CD4-positive, alpha-beta T cell (primary cell): ENCODE data around the gene SDF4. TPM values are rescaled to one million over a fixed set of nuclear protein-coding genes. Genes with fewer than 3 reads are reported as not detected.
A peak's percentile ranks its signal among the peaks of the same experiment; 100 is the strongest.

ENCODE experiments used
- ATAC-seq: fragments of 200-7000 bp; cut with Tn5 transposase; one replicate; pipeline ENCODE4 v1.10.0; 2022; ENCODE audit warnings: mild to moderate bottlenecking; ENCODE audit not compliant: poor library complexity
- CTCF ChIA-PET: fragments of 350-600 bp; sonication (Branson Sonifier 250); formaldehyde crosslinking; loops from one replicate; lab custom pipeline; 2021; ENCODE audit warnings: antibody characterized with exemption, inconsistent platforms; lab: Charles Lee
- POLR2A ChIA-PET: fragments of 350-600 bp; sonication (Branson Sonifier 250); formaldehyde crosslinking; loops from one replicate; lab custom pipeline; 2021; ENCODE audit warnings: antibody characterized with exemption, inconsistent platforms; lab: Charles Lee
- DNase-seq, 14 experiments: peaks; one replicate each; pipeline ENCODE4 v3.0.0-alpha.2; 2013 to 2020; ENCODE audit warnings: mixed read lengths in 2 of 14
- H3K27ac ChIP-seq, 2 donors: one replicate each; pipeline versions ENCODE4 v1.5.1 to v1.7.0; 2013; ENCODE audit warnings: low read length in 2 of 2, low read depth in 1 of 2, mild to moderate bottlenecking in 1 of 2
- H3K27me3 ChIP-seq, 2 experiments: 1 replicate in 1 of 2; 2 replicates in 1 of 2; pipeline versions ENCODE4 v1.6.1 to v1.7.0; 2013; ENCODE audit warnings: low read length in 2 of 2, control low read depth in 1 of 2, mild to moderate bottlenecking in 1 of 2, moderate library complexity in 1 of 2; ENCODE audit not compliant: insufficient read depth in 2 of 2, control insufficient read depth in 1 of 2
- H3K36me3 ChIP-seq: one replicate; pipeline ENCODE4 v1.6.1; 2013; ENCODE audit warnings: low read length, control low read depth; ENCODE audit not compliant: insufficient read depth
- H3K4me1 ChIP-seq: one replicate; pipeline ENCODE4 v1.6.1; 2013; ENCODE audit warnings: low read length, control low read depth; ENCODE audit not compliant: insufficient read depth
- H3K4me3 ChIP-seq: one replicate; pipeline ENCODE4 v1.5.1; 2013; ENCODE audit warnings: mild to moderate bottlenecking, low read length, moderate library complexity
- H3K9me3 ChIP-seq, 2 experiments: 1 replicate in 1 of 2; 2 replicates in 1 of 2; pipeline versions ENCODE4 v1.6.1 to v1.7.0; 2013; ENCODE audit warnings: low read length in 2 of 2, mild to moderate bottlenecking in 2 of 2, control low read depth in 1 of 2, moderate library complexity in 1 of 2; ENCODE audit not compliant: control insufficient read depth in 1 of 2, insufficient read depth in 1 of 2
- H3K27ac Mint-ChIP-seq: one replicate; pipeline ENCODE4 v1.8.0; 2020; ENCODE audit warnings: mixed read lengths
- H3K27me3 Mint-ChIP-seq: one replicate; pipeline ENCODE4 v1.8.0; 2021; ENCODE audit warnings: mixed read lengths
- H3K36me3 Mint-ChIP-seq: one replicate; pipeline ENCODE4 v1.8.0; 2021; ENCODE audit warnings: low read depth, mixed read lengths
- H3K4me1 Mint-ChIP-seq: one replicate; pipeline ENCODE4 v1.8.0; 2021; ENCODE audit warnings: low read depth, mixed read lengths
- H3K4me3 Mint-ChIP-seq: one replicate; pipeline ENCODE4 v1.8.0; 2020; ENCODE audit warnings: mild to moderate bottlenecking, mixed read lengths
- H3K9me3 Mint-ChIP-seq: one replicate; pipeline ENCODE4 v1.8.0; 2020; ENCODE audit warnings: mixed read lengths
- intact Hi-C, 2 experiments: fragments of 100-400 bp; cut with DNase I in 1 of 2; cut with micrococcal nuclease in 1 of 2; formaldehyde crosslinking; loops; one replicate each; pipeline versions ENCODE4 v1.15.1 to v1.9.0; 2023 to 2025; cut with DNase I, micrococcal nuclease
- total RNA-seq, 174 experiments: library from RNA in 2 of 174; stranded (reverse) in 2 of 174; gene quantifications; one replicate each; pipeline ENCODE4 v1.2.3 and lab custom pipeline; 2021 to 2026
- TF ChIP-seq, protein P1 (sequence below): fragments of 200-600 bp; IDR thresholded peaks from one replicate; pipeline ENCODE4 v1.8.0; 2022; ENCODE audit warnings: antibody characterized with exemption, mild to moderate bottlenecking

Gene SDF4
- total RNA-seq, 2 experiments from 2014 or later: 66.3 to 71.0 TPM

DNA sequence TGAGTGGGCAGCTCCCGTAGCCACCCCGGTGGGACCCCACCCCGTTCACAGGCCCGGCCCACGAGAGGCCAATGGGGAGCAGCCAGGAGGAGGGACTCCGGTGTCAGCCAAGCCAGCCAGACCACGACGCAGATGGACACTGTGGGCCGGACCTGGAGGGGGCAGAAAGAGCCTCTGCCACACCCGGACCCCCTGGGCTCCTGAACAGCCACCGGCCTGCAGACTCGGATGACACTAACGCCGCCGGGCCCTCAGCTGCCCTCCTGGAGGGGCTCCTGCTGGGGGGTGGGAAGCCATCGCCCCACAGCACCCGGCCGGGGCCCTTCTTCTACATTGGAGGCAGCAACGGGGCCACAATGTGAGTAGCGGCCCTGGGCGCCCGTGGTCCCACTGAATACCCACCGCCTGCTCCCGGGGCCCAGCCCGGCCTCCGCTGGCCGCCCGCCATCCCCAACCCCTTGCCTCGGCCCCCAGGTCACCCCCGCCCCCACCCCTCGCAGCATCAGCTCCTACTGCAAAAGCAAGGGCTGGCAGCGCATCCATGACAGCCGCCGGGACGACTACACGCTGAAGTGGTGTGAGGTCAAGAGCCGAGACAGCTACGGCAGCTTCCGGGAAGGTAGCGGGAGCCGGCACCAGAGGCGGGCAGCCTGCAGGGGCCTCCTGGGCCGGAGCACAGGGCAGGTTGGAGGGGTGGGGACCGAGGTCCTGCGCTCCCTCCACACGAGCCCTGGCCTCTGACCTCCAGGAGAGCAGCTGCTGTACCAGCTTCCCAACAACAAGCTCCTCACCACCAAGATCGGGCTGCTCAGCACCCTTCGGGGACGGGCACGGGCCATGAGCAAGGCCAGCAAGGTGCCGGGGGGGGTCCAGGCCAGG, 51.6 kb downstream of the SDF4 start:
- CTCF ChIA-PET: no interaction called here
- DNase-seq: peak in 1 of 14 experiments; percentile 3
- H3K27me3 ChIP-seq: peaks cover 0 to 4% of the 10 kb centered on the region in 2 experiments

DNA sequence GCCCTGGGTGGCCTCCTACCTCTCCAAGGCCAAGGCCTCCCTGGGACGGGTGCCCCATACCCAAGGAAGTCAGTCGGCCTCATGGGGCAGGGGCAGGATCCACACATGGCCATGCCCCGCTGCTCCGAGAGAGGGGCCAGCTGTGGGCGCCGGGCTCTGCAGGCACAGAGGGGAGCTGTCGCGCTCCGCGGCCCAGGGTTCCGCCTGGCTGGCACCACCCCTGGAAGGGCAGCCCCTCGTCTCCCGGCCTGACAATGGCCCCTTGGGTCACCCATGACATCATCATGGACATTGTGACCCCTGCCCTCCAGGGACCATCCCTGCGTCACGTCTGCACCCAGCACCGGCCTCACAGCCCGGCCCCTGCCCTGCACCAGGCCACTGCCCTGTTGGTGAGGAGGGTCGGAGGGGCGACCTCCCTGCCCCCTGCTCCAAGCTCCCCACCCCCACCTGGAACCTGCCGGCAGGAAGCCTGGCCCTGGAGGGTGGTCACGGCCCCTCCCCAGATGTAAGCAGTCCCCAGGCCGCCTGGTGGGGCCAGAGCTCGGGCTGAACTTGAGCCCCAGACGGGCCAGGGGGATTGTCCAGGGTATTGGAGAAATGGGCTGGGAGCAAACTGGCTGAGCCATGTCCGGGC, 52.3 kb downstream of the SDF4 start:
- Mint-ChIP-seq H3K27ac (no peak overlapping the region), H3K36me3 (no peaks in the 10 kb centered on the region), H3K9me3 (no peaks in the 10 kb centered on the region), H3K27me3 (peaks cover 10% of the 10 kb centered on the region), H3K4me1 (peaks cover 4% of the 10 kb centered on the region), H3K4me3 (no peak overlapping the region)
- Histone ChIP-seq H3K4me3 (no peak overlapping the region), H3K27ac (no peak overlapping the region), H3K9me3 (peaks cover 0 to 10% of the 10 kb centered on the region in 2 experiments), H3K36me3 (no peaks in the 10 kb centered on the region), H3K27me3 (peaks cover 0 to 4% of the 10 kb centered on the region in 2 experiments), H3K4me1 (peaks cover 24% of the 10 kb centered on the region)
- ChIA-PET POLR2A (no interaction called here), CTCF (no interaction called here)
- TF ChIP-seq, protein P1, sequence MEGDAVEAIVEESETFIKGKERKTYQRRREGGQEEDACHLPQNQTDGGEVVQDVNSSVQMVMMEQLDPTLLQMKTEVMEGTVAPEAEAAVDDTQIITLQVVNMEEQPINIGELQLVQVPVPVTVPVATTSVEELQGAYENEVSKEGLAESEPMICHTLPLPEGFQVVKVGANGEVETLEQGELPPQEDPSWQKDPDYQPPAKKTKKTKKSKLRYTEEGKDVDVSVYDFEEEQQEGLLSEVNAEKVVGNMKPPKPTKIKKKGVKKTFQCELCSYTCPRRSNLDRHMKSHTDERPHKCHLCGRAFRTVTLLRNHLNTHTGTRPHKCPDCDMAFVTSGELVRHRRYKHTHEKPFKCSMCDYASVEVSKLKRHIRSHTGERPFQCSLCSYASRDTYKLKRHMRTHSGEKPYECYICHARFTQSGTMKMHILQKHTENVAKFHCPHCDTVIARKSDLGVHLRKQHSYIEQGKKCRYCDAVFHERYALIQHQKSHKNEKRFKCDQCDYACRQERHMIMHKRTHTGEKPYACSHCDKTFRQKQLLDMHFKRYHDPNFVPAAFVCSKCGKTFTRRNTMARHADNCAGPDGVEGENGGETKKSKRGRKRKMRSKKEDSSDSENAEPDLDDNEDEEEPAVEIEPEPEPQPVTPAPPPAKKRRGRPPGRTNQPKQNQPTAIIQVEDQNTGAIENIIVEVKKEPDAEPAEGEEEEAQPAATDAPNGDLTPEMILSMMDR: no peak
- ATAC-seq (no peak), DNase-seq (no peak)
- intact Hi-C loops: no loop called here

More for the DNA sequence above, 51.6 kb downstream of the SDF4 start:
- no peak for ATAC-seq
- peaks cover 18% of the 10 kb centered on the region for H3K4me1 ChIP-seq
- Mint-ChIP-seq H3K27ac (no peak overlapping the region), H3K27me3 (peaks cover 10% of the 10 kb centered on the region), H3K36me3 (no peaks in the 10 kb centered on the region), H3K4me1 (peaks cover 4% of the 10 kb centered on the region), H3K4me3 (no peak overlapping the region), H3K9me3 (no peaks in the 10 kb centered on the region)
- TF ChIP-seq, protein P1: no peak
- peaks cover 0 to 9% of the 10 kb centered on the region in 2 experiments for H3K9me3 ChIP-seq
- no peak overlapping the region for H3K4me3 ChIP-seq
- no peaks in the 10 kb centered on the region for H3K36me3 ChIP-seq
- POLR2A ChIA-PET: no interaction called here
- no peak overlapping the region for H3K27ac ChIP-seq
- intact Hi-C loops: no loop called here

DNA sequence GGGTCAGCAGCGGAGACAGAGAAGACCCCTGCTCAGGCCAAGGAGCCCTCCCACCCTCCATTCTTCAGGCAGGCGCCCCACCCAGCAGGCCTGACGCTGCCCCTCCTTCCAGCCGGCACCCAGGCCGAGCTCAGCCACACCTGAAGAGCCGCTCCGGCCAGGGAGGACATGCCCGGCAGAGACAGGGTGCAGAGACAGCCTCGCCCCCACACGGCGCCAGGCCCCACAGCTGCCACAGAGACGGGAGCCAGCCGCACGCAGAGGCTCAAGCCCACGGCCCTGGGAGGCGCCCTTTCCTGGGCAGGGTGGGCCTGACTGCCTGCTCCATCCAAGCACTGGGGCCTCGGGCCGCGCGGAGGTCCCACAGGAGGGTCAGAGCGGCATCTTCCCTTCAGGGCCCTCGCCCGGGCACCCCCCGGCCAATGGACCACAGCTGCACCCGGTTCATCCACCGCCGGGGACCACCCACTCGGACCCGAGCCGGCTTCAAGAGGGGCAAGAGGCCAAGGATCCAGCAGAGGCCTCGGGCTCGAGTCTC, 52.9 kb downstream of the SDF4 start:
- intact Hi-C loops: no loop called here
- no peak overlapping the region for H3K27ac ChIP-seq

More for the DNA sequence above, 52.9 kb downstream of the SDF4 start:
- H3K4me3 Mint-ChIP-seq: no peak overlapping the region
- ChIA-PET CTCF (no interaction called here), POLR2A (interaction anchor here (0.8 kb wide), 1 partner anchor 105 kb away, joined by 3 read pairs; no protein-coding TSS in a partner anchor)
- no peak overlapping the region for H3K4me3 ChIP-seq
- TF ChIP-seq, protein P1: no peak
- no peak for ATAC-seq
- H3K9me3 ChIP-seq: peaks cover 0 to 10% of the 10 kb centered on the region in 2 experiments
- H3K36me3 Mint-ChIP-seq: no peaks in the 10 kb centered on the region
- H3K27ac Mint-ChIP-seq: no peak overlapping the region
- peaks cover 0 to 4% of the 10 kb centered on the region in 2 experiments for H3K27me3 ChIP-seq
- no peaks in the 10 kb centered on the region for H3K9me3 Mint-ChIP-seq
- H3K27me3 Mint-ChIP-seq: peaks cover 10% of the 10 kb centered on the region
- H3K36me3 ChIP-seq: no peaks in the 10 kb centered on the region
- peaks cover 30% of the 10 kb centered on the region for H3K4me1 ChIP-seq
- H3K4me1 Mint-ChIP-seq: peaks cover 4% of the 10 kb centered on the region
- DNase-seq: peak in 1 of 14 experiments; percentile 17
